HG03469 (cell line): ENCODE measurements around the gene GPX3.

Source experiments
- ATAC-seq: cut with Tn5 transposase; IDR thresholded peaks from one replicate; pipeline ENCODE4 v1.9.1; 2021; ENCODE audit warnings: mild to moderate bottlenecking, moderate library complexity, moderate number of reproducible peaks; ENCODE audit not compliant: unreplicated experiment

GPX3 gene

GRCh38 chr5:151075698-151076331 lies 55.4 kb downstream of the GPX3 start:
- ATAC-seq: no peak

GRCh38 chr5:151076616-151077015 lies 56.2 kb downstream of the GPX3 start:
- ATAC-seq: no peak

- ATAC-seq: no peak
Measured at GRCh38 chr5:151077419-151077818, 57.0 kb downstream of the GPX3 start.

GRCh38 chr5:151077967-151078366 lies 57.6 kb downstream of the GPX3 start:
- no peak for ATAC-seq
